Heart left ventricle (tissue), 13 donors: Measurements from ENCODE around the gene MTG1.

ENCODE experiments used
- POLR2A ChIP-seq, 2 donors: fragments of 450-650 bp; IDR thresholded peaks; one replicate each; pipeline ENCODE4 v1.6.1; 2017; ENCODE audit warnings: antibody characterized with exemption in 2 of 2, mild to moderate bottlenecking in 2 of 2, moderate library complexity in 2 of 2
- TF ChIP-seq, protein P1 (sequence below), 12 donors: fragments of 200-600 bp; sonication (generic) in 4 of 12; IDR thresholded peaks; one replicate each; pipeline versions ENCODE4 v1.5.0 to v1.8.0; 2018 to 2022; ENCODE audit warnings: antibody characterized with exemption in 12 of 12, mild to moderate bottlenecking in 5 of 12
- donor health status: ischemic (EF 13 %, LVEDD 7.1; RV severe dilation, severe dysfunction).
- donor health status: DM: no; HTN: yes; CAD: no.
- donor health status: DM: no; HTN: no; CAD: no.
- donor health status: ischemic (EF 25% LVEDD 6.9; RV normal size, moderate dysfunction).
- donor health status: ischemic (EF 25% LVEDD 5.7; RV mildly dilated, moderate dysfunction).
- donor health status: ischemic (EF 35%, LVEDD 5.7; RV mildly dilated, moderate dysfunction).
- donor health status: nonischemic (EF 11% LVEDD 7.7; RV severe dilation, severe dysfunction).
- donor health status: DM: yes; HTN: yes; CAD: no.
- donor health status: PGD.
- donor health status: ischemic (EF 29% LVEDD 5.4; RV normal size, mild dysfunction).
- donor health status: nonischemic (EF 23%, LVEDD 6.1; RV moderate dilation, normal function).

DNA sequence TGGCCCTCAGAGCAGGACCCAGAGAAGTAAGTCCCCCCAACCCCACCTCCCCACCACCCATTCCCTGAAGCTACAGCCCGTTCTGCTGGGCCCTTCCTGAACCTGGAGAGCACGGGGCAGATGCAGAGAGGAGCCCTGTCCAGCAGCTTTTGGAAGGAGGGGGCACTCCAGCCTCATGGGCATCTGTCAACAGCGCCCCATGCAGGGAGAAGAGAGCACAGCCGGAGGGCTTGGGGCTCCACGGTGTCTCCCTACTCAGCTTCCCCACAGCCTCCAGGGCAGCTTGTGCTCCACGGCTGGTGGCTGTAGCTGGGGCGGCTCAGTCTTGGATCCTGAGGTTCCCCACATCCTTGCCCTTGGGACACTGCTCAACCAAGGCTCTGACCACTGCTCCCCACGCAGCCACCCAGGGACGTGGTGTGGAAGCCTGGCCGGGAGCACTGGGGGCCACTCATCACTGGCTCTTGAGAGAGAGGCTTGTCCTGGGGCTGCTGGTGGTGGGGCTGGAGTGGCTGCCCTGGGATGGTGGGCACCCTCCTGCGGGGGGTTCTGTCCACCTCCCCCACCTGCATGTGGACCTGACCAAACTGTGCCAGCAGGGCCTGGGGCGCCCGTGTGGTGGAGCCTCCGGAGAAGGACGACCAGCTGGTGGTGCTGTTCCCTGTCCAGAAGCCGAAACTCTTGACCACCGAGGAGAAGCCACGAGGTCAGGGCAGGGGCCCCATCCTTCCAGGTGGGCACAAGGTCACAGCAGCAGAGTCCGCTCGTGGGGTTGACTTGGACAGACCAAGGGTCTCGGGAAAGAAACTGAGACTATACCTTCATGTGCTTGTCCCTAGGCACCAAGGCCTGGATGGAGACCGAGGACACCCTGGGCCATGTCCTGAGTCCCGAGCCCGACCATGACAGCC, 42.3 kb upstream of the MTG1 start:
- TF ChIP-seq, protein P1, sequence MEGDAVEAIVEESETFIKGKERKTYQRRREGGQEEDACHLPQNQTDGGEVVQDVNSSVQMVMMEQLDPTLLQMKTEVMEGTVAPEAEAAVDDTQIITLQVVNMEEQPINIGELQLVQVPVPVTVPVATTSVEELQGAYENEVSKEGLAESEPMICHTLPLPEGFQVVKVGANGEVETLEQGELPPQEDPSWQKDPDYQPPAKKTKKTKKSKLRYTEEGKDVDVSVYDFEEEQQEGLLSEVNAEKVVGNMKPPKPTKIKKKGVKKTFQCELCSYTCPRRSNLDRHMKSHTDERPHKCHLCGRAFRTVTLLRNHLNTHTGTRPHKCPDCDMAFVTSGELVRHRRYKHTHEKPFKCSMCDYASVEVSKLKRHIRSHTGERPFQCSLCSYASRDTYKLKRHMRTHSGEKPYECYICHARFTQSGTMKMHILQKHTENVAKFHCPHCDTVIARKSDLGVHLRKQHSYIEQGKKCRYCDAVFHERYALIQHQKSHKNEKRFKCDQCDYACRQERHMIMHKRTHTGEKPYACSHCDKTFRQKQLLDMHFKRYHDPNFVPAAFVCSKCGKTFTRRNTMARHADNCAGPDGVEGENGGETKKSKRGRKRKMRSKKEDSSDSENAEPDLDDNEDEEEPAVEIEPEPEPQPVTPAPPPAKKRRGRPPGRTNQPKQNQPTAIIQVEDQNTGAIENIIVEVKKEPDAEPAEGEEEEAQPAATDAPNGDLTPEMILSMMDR (IDR thresholded peaks at IDR 0.05): no peak
- TF ChIP-seq POLR2A (IDR thresholded peaks at IDR 0.05): no peak
